UCSD-AML1 (cell line): Measurements from ENCODE around the gene KCMF1.

Experiments used
- DNase-seq: peaks from one replicate; lab custom pipeline; 2025; ENCODE audit not compliant: unreplicated experiment; lab: John Stamatoyannopoulos, UW

The KCMF1 gene

GRCh38 chr2:84956334-84957297 lies 14.3 kb upstream of the KCMF1 start:
- no peak for DNase-seq

GRCh38 chr2:84957771-84958134 lies 13.2 kb upstream of the KCMF1 start:
- no peak for DNase-seq

GRCh38 chr2:84958135-84959059 lies 12.6 kb upstream of the KCMF1 start:
- DNase-seq, result no peak

- no peak for DNase-seq
Measured at GRCh38 chr2:84959095-84959565, 11.8 kb upstream of the KCMF1 start.

GRCh38 chr2:84959566-84960506 lies 11.1 kb upstream of the KCMF1 start:
- DNase-seq, result no peak

GRCh38 chr2:84962917-84963316 lies 8.0 kb upstream of the KCMF1 start:
- DNase-seq, result no peak

GRCh38 chr2:84963323-84963691 lies 7.7 kb upstream of the KCMF1 start:
- no peak for DNase-seq

GRCh38 chr2:84963692-84964405 lies 7.1 kb upstream of the KCMF1 start:
- DNase-seq, result no peak

- DNase-seq, result no peak
Measured at GRCh38 chr2:84964406-84965191, 6.4 kb upstream of the KCMF1 start.

GRCh38 chr2:84965192-84965516 lies 5.8 kb upstream of the KCMF1 start:
- no peak for DNase-seq

GRCh38 chr2:84965827-84966226 lies 5.1 kb upstream of the KCMF1 start:
- DNase-seq, result no peak

GRCh38 chr2:84966731-84967130 lies 4.2 kb upstream of the KCMF1 start:
- DNase-seq, result no peak

GRCh38 chr2:84969511-84970209 lies 1.3 kb upstream of the KCMF1 start:
- DNase-seq, result no peak

GRCh38 chr2:84970210-84970867 lies 622 bp upstream of the KCMF1 start:
- peak; percentile 80 for DNase-seq

GRCh38 chr2:84971510-84972206 lies 697 bp downstream of the KCMF1 start:
- DNase-seq, result peak; percentile 66

- no peak for DNase-seq
Measured at GRCh38 chr2:84972207-84972783, 1.3 kb downstream of the KCMF1 start.

- DNase-seq, result no peak
Measured at GRCh38 chr2:84972932-84973331, 2.0 kb downstream of the KCMF1 start.
